GM19025 (cell line): ENCODE measurements around the gene RAB11FIP2.
"Not testable (repeated sequence)": the region's sequence is repeated elsewhere in the genome, so short reads cannot be mapped to it uniquely, and the experiment has no call there.

Source experiments
- ATAC-seq: cut with Tn5 transposase; IDR thresholded peaks from one replicate; pipeline ENCODE4 v1.9.1; 2021; ENCODE audit warnings: mild to moderate bottlenecking, low read depth, moderate library complexity; ENCODE audit not compliant: unreplicated experiment

RAB11FIP2 gene

GRCh38 chr10:118046395-118047156 is at the start of gene RAB11FIP2:
RAB11FIP2 (minus strand) TSS chr10:118046941; CDS start chr10:118046163, 778 bp downstream.
- ATAC-seq = peak; percentile 95

GRCh38 chr10:118096022-118096421 is 49.3 kb upstream of the RAB11FIP2 start:
- ATAC-seq = no peak

- ATAC-seq = no peak
Observed at GRCh38 chr10:118092209-118092608, 45.5 kb upstream of the RAB11FIP2 start.

- ATAC-seq = no peak
Observed at GRCh38 chr10:118080817-118081216, 34.1 kb upstream of the RAB11FIP2 start.

GRCh38 chr10:118076705-118077104 is 30.0 kb upstream of the RAB11FIP2 start:
- ATAC-seq = no peak

GRCh38 chr10:118072840-118073239 is 26.1 kb upstream of the RAB11FIP2 start:
- no peak for ATAC-seq

- not testable (repeated sequence) for ATAC-seq
Observed at GRCh38 chr10:118067389-118067788, 20.6 kb upstream of the RAB11FIP2 start.

- no peak for ATAC-seq
Observed at GRCh38 chr10:118062798-118063238, 16.1 kb upstream of the RAB11FIP2 start.

- ATAC-seq = no peak
Observed at GRCh38 chr10:118058371-118058770, 11.6 kb upstream of the RAB11FIP2 start.

- no peak for ATAC-seq
Observed at GRCh38 chr10:118057361-118057760, 10.6 kb upstream of the RAB11FIP2 start.

- ATAC-seq = no peak
Observed at GRCh38 chr10:118054383-118054782, 7.6 kb upstream of the RAB11FIP2 start.

GRCh38 chr10:118052816-118053215 is 6.1 kb upstream of the RAB11FIP2 start:
- ATAC-seq = no peak

GRCh38 chr10:118047880-118048279 is 1.1 kb upstream of the RAB11FIP2 start:
- ATAC-seq = no peak

- no peak for ATAC-seq
Observed at GRCh38 chr10:118047157-118047719, 497 bp upstream of the RAB11FIP2 start.

- ATAC-seq = peak; percentile 20
Observed at GRCh38 chr10:118045837-118046394, 825 bp downstream of the RAB11FIP2 start.

- no peak for ATAC-seq
Observed at GRCh38 chr10:118045158-118045836, 1.4 kb downstream of the RAB11FIP2 start.

- ATAC-seq = no peak
Observed at GRCh38 chr10:118042827-118043242, 3.9 kb downstream of the RAB11FIP2 start.

- ATAC-seq = no peak
Observed at GRCh38 chr10:118042336-118042735, 4.4 kb downstream of the RAB11FIP2 start.

GRCh38 chr10:118041316-118041715 is 5.4 kb downstream of the RAB11FIP2 start:
- no peak for ATAC-seq

GRCh38 chr10:118036281-118036875 is 10.4 kb downstream of the RAB11FIP2 start:
- ATAC-seq = no peak
